Measurements from ENCODE around the gene ATG3.

Gene ATG3

DNA sequence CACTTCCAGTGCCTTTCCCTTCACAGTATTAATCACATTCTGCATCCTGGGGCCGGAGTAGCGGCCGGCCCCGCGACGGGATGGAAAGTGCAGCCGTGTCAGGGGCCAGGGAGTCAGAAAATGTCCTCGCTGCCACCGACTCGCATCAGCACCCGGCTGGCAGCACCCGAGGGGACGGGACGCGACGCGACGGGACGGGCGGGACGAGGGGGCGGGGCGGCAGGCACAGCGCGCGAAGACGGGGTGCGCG lies 353 bp downstream of the ATG3 start:
- peak overlapping the region; percentile 78 for H3K27ac ChIP-seq
- TF ChIP-seq ZFX (IDR thresholded peaks at IDR 0.05) = no peak
- TF ChIP-seq, protein P1, sequence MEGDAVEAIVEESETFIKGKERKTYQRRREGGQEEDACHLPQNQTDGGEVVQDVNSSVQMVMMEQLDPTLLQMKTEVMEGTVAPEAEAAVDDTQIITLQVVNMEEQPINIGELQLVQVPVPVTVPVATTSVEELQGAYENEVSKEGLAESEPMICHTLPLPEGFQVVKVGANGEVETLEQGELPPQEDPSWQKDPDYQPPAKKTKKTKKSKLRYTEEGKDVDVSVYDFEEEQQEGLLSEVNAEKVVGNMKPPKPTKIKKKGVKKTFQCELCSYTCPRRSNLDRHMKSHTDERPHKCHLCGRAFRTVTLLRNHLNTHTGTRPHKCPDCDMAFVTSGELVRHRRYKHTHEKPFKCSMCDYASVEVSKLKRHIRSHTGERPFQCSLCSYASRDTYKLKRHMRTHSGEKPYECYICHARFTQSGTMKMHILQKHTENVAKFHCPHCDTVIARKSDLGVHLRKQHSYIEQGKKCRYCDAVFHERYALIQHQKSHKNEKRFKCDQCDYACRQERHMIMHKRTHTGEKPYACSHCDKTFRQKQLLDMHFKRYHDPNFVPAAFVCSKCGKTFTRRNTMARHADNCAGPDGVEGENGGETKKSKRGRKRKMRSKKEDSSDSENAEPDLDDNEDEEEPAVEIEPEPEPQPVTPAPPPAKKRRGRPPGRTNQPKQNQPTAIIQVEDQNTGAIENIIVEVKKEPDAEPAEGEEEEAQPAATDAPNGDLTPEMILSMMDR (conservative IDR thresholded peaks at IDR 0.05) = no peak

GRCh38 chr3:112560721-112561483 lies 860 bp downstream of the ATG3 start:
- peak overlapping the region; percentile 78 for H3K27ac ChIP-seq
- TF ChIP-seq, protein P1 (conservative IDR thresholded peaks at IDR 0.05) = no peak
- TF ChIP-seq ZFX (IDR thresholded peaks at IDR 0.05) = no peak

GRCh38 chr3:112560307-112560706 lies 1.5 kb downstream of the ATG3 start:
- no peak overlapping the region for H3K27ac ChIP-seq

GRCh38 chr3:112557976-112558375 lies 3.8 kb downstream of the ATG3 start:
- TF ChIP-seq ZFX (IDR thresholded peaks at IDR 0.05) = no peak
- TF ChIP-seq, protein P1 (conservative IDR thresholded peaks at IDR 0.05) = no peak
- H3K27ac ChIP-seq = no peak overlapping the region

More at GRCh38 chr3:112560307-112560706, 1.5 kb downstream of the ATG3 start:
- TF ChIP-seq, protein P1 (conservative IDR thresholded peaks at IDR 0.05) = no peak
- no peak for TF ChIP-seq ZFX (IDR thresholded peaks at IDR 0.05)

GRCh38 chr3:112555535-112556170 lies 6.1 kb downstream of the ATG3 start:
- TF ChIP-seq, protein P1 (conservative IDR thresholded peaks at IDR 0.05) = no peak
- no peak for TF ChIP-seq ZFX (IDR thresholded peaks at IDR 0.05)

DNA sequence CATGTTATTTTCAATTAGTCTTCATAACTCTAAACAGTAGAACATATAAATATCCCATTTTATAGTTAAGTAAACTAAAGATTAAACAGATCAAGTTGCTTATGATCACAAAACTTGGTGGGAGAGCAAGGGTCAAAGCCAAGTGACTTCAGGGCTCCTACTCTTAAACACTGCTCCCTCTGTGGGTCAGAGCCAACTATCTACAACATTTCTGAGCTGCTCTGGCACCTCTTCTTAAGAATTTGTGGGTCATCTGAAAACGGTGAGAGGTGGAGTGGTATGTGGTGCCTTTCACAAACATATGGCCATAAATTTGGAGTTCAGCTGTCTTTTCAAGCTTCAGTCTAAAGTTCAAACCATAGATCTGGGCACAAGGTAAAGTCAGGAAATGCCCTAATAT lies 10.9 kb downstream of the ATG3 start:
- H3K27ac ChIP-seq = no peak overlapping the region
- TF ChIP-seq, protein P1 (conservative IDR thresholded peaks at IDR 0.05) = no peak
- no peak for TF ChIP-seq ZFX (IDR thresholded peaks at IDR 0.05)

More at GRCh38 chr3:112555535-112556170, 6.1 kb downstream of the ATG3 start:
- no peak overlapping the region for H3K27ac ChIP-seq

DNA sequence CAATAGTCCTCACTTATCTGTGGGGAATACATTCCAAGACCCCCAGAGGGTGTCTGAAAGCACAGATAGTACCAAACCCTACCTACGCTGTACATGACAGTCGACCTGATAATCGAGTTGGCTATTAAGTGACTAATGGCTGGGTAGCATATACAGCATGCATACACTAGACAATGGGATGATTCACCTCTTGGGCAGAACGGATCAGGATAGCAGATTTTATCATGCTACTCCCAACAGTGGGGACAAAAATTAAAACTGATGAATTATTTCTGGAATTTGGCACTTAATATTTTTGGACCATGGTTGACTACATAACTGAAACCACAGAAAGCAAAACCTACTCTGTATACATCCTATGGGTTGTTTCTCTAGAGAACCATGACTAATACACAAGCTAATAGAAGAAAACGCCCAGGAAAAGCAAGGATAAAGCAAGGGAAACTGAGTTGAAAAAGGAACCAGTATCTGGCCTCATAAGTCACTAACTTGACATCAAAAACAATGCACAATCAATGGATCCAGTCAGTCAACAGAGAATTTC lies 15.5 kb downstream of the ATG3 start:
- TF ChIP-seq, protein P1 (conservative IDR thresholded peaks at IDR 0.05) = no peak
- no peak for TF ChIP-seq ZFX (IDR thresholded peaks at IDR 0.05)
- no peak overlapping the region for H3K27ac ChIP-seq
